Measurements from ENCODE around the gene TBC1D4.

DNA sequence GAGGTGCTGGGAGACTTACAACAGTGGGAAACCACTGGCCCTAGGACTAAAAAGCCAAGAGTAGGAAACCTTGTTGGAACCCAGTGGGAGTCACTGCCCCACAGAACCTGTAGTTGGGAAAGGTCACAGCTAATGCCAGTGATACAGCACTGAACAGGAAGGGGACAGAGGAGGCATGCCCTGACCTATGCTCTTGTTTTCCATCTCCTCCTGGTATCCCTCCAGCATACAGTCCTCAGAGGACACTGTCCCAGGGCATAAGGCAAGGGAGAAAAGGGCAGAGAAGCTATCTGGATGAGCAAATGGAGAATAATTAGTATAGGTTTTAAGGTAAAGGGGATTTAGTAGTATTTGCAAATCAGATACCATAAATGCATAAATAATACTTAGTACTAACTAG lies 11.2 kb upstream of the TBC1D4 start:
- TF ChIP-seq POLR2AphosphoS5 (IDR thresholded peaks at IDR 0.05; ENCODE audit: low read depth, low read length), result no peak
- no peak for TF ChIP-seq TAF1 (IDR thresholded peaks at IDR 0.05; ENCODE audit: borderline replicate concordance, insufficient read depth, low read length)
- no peak for TF ChIP-seq SIN3A (IDR thresholded peaks at IDR 0.05; ENCODE audit: borderline replicate concordance, insufficient read depth, low read length)
